Prostate gland (tissue), 2 donors: Measurements from ENCODE around the gene LRRC4B. TPM values are rescaled to one million over a fixed set of nuclear protein-coding genes. Genes with fewer than 3 reads are reported as not detected.

ENCODE experiments used
- DNase-seq: peaks from one replicate; pipeline ENCODE4 v3.0.0-alpha.2; 2019; ENCODE audit warnings: low spot score
- H3K27ac ChIP-seq, 2 donors: fragments of 200-600 bp; sonication (generic); 2 replicates each; pipeline ENCODE4 v1.5.1; 2017 to 2019
- H3K27me3 ChIP-seq: fragments of 200-600 bp; sonication (generic); replicated peaks from 2 replicates; pipeline ENCODE4 v1.5.1; 2019; ENCODE audit not compliant: insufficient read depth
- H3K36me3 ChIP-seq, 2 donors: fragments of 200-600 bp; sonication (generic); 1 replicate in 1 of 2; 2 replicates in 1 of 2; pipeline versions ENCODE4 v1.5.1 to v1.8.1; 2017 to 2019
- H3K4me1 ChIP-seq: fragments of 200-600 bp; sonication (generic); replicated peaks from 2 replicates; pipeline ENCODE4 v1.5.1; 2019
- H3K4me3 ChIP-seq, 2 donors: fragments of 200-600 bp; sonication (generic); 2 replicates each; pipeline ENCODE4 v1.5.1; 2017 to 2019
- H3K9me3 ChIP-seq: fragments of 200-600 bp; sonication (generic); 2 replicates; pipeline ENCODE4 v1.5.1; 2017
- POLR2A ChIP-seq: fragments of 450-650 bp; IDR thresholded peaks from one replicate; pipeline ENCODE4 v1.6.1; 2016; ENCODE audit warnings: antibody characterized with exemption, mild to moderate bottlenecking
- POLR2AphosphoS5 ChIP-seq: sonication (generic); formaldehyde crosslinking; IDR thresholded peaks from one replicate; pipeline ENCODE4 v1.6.1; 2017; ENCODE audit warnings: antibody characterized with exemption
- WGBS: methylation state at CpG from one replicate; pipeline ENCODE4 v1.1.5; 2018; 5-methylcytosine and 5-hydroxymethylcytosine counted together
- intact Hi-C: fragments of 100-400 bp; cut with DNase I; formaldehyde crosslinking; loops from one replicate; pipeline ENCODE4 v1.14.2; 2022
- total RNA-seq, 2 donors: library from RNA; depleted of rRNA; stranded (reverse); fragments of >200 nt; gene quantifications; one replicate each; pipeline ENCODE4 v1.1.0, GENCODE V29; 2016
- TF ChIP-seq, protein P1 (sequence below), 4 experiments: fragments of 200-600 bp in 2 of 4; fragments of 450-650 bp in 2 of 4; sonication (generic) in 2 of 4; IDR thresholded peaks; 1 replicate in 3 of 4; 2 replicates in 1 of 4; pipeline ENCODE4 v1.5.1; 2016 to 2019; ENCODE audit warnings: antibody characterized with exemption in 4 of 4, mild to moderate bottlenecking in 2 of 4, moderate library complexity in 2 of 4

LRRC4B gene
- total RNA-seq, 2 donors from 2014 or later = 5.6 to 7.9 TPM

DNA sequence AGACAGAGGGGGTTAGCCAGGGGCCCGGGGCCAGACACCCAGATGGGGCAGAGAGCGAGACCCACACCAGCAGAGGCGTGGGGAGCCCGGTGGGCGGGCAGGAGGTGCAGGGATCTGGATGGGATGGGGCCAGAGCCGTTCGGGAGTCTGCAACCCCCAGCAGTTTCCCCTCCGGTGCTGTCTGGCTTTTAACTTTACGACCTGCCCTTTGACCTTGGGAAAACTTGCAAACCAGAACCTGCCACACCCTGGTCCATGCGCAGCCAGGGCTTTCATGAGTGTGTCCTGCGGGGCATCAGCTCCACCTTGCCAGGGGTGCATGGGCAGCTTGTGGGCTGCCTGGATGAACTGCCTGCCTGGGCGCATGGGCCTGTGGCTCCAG lies 67.1 kb downstream of the LRRC4B start:
- Histone ChIP-seq H3K9me3 (no peaks in the 10 kb centered on the region), H3K27me3 (no peaks in the 10 kb centered on the region), H3K4me3 (no peak overlapping the region), H3K27ac (no peak overlapping the region), H3K4me1 (no peaks in the 10 kb centered on the region), H3K36me3 (no peaks in the 10 kb centered on the region)
- TF ChIP-seq POLR2A = no peak
- TF ChIP-seq, protein P1, sequence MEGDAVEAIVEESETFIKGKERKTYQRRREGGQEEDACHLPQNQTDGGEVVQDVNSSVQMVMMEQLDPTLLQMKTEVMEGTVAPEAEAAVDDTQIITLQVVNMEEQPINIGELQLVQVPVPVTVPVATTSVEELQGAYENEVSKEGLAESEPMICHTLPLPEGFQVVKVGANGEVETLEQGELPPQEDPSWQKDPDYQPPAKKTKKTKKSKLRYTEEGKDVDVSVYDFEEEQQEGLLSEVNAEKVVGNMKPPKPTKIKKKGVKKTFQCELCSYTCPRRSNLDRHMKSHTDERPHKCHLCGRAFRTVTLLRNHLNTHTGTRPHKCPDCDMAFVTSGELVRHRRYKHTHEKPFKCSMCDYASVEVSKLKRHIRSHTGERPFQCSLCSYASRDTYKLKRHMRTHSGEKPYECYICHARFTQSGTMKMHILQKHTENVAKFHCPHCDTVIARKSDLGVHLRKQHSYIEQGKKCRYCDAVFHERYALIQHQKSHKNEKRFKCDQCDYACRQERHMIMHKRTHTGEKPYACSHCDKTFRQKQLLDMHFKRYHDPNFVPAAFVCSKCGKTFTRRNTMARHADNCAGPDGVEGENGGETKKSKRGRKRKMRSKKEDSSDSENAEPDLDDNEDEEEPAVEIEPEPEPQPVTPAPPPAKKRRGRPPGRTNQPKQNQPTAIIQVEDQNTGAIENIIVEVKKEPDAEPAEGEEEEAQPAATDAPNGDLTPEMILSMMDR (IDR thresholded peaks at IDR 0.05) = no peak
- TF ChIP-seq POLR2AphosphoS5 = no peak
- intact Hi-C loops = no loop called here
- WGBS = 65% methylated on average over 12 of the region's 12 CpGs
- DNase-seq = no peak

DNA sequence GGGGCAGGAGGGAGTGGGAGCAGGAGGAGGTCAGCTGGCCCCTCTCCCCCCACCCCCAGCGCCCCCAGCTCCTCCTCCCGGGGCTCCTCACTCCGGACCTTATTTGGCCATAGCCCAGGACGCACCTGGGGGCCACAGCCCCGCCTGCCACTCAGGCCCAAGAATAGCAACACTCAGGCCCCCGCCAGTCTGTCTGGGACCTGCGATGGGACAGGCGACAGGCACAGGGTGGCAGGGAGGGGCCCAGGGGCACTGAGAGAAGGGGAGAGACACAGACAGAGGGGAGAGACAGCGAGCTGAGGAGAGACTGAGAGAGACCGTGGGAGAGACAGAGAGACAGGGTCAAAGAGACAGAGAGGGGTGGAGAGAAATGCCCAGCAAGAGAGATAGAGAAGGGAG lies 67.5 kb downstream of the LRRC4B start:
- H3K4me3 ChIP-seq = no peak overlapping the region
- intact Hi-C loops = no loop called here
- DNase-seq = no peak
- H3K27me3 ChIP-seq = no peaks in the 10 kb centered on the region
- no peaks in the 10 kb centered on the region for H3K36me3 ChIP-seq
- 61% methylated on average over 9 of the region's 10 CpGs for WGBS
- no peaks in the 10 kb centered on the region for H3K4me1 ChIP-seq
- H3K9me3 ChIP-seq = no peaks in the 10 kb centered on the region
- TF ChIP-seq POLR2A = no peak
- TF ChIP-seq, protein P1 (IDR thresholded peaks at IDR 0.05) = no peak
- no peak for TF ChIP-seq POLR2AphosphoS5
- no peak overlapping the region for H3K27ac ChIP-seq

DNA sequence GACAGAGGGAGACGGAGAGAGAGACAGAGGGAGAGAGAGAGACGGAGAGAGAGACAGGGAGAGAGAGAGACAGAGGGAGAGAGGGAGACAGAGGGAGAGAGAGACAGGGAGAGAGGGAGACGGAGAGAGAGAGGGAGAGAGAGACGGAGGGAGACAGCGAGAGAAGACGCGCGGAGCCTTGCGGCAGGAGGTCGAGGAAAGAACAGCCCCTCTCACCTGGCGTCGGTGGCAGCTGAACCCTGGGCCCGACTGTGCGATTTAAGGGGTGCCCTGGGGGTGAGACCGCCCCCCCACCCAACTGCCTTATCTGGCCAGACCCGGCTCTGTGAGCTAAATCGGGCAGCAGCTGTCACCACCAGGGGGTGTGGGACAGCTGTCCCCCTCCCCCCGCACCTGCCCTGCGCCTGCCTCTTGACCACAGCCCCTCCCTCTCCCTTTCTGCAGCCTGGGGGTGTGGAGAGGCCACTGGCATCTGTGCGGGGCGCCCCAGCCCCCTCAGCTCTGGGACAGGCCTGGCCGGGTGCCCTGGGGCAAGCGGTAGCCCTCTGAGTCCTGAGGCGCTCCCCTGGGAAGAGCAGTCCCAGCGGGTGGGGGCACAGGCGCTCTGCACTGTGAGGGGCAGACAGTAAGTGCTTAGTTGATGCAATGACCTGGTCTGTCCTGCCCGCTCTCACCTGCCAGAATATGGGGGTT lies 68.0 kb downstream of the LRRC4B start:
- no peak overlapping the region for H3K27ac ChIP-seq
- H3K4me3 ChIP-seq = no peak overlapping the region
- intact Hi-C loops = no loop called here
- H3K36me3 ChIP-seq = no peaks in the 10 kb centered on the region
- WGBS = 45% methylated on average over 25 of the region's 27 CpGs
- no peak for TF ChIP-seq POLR2A
- no peaks in the 10 kb centered on the region for H3K9me3 ChIP-seq
- H3K4me1 ChIP-seq = no peaks in the 10 kb centered on the region
- DNase-seq = no peak
- H3K27me3 ChIP-seq = no peaks in the 10 kb centered on the region

DNA sequence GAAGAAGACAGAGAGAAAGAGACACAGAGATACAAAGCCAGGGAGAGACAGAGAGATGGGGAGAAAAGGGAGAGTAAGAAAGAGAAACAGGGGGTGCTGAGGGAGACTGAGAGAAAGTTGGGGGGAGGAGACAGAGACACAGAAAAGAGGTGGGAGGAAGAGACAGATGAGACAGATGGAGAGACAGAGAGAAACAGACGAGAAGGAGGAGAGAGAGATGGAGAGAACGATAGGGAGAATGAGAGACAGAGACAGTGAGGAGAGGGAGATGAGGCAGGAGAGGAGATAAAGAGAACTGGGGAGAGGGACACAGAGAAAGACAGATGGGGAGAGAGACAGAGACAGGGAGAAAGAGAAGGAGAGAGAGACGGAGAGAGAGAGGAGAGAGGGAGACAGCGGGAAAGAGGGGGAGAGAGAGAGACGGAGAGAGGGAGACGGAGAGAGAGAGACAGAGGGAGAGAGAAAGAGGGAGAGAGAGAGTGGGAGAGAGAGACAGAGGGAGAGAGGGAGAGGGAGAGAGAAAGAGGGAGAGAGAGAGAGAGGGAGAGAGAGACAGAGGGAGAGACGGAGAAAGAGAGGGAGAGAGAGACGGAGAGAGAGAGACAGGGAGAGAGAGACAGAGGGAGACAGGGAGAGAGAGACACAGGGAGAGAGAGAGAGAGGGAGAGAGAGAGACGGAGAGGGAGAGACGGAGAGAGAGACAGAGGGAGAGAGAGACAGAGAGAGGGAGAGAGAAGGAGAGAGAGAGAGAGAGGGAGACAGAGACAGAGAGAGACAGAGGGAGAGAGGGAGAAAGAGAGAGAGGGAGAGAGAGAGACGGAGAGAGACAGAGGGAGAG lies 69.8 kb downstream of the LRRC4B start:
- DNase-seq = no peak
- H3K27me3 ChIP-seq = no peaks in the 10 kb centered on the region
- no peaks in the 10 kb centered on the region for H3K4me1 ChIP-seq
- intact Hi-C loops = no loop called here
- 81% methylated on average over 11 of the region's 11 CpGs for WGBS
- no peak overlapping the region for H3K4me3 ChIP-seq
- no peak overlapping the region for H3K27ac ChIP-seq
- TF ChIP-seq, protein P1 (IDR thresholded peaks at IDR 0.05) = no peak
- TF ChIP-seq POLR2AphosphoS5 (no peak), POLR2A (no peak)
- H3K36me3 ChIP-seq = no peaks in the 10 kb centered on the region
- H3K9me3 ChIP-seq = no peaks in the 10 kb centered on the region

DNA sequence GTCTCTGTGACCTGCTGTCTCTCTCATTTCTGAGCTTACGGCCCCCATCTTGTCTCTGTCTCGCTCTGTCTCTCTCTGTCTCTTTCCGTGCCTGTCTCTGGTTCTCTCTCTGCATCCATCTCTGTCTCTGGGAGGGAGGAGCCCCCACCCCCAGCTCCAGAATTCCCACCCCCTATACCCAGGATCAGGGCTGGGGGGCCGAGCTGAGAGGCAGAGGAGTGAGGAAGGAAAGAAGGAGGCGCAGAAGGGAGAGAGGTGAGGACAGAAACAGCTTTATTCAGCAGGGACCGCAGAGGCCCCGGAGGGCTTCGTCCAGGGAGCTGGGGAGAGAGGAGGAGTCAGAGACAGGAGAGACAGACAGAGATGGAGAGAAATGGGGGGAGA lies 71.2 kb downstream of the LRRC4B start:
- Histone ChIP-seq H3K27ac (no peak overlapping the region), H3K36me3 (no peaks in the 10 kb centered on the region), H3K4me3 (no peak overlapping the region), H3K4me1 (no peaks in the 10 kb centered on the region), H3K9me3 (no peaks in the 10 kb centered on the region), H3K27me3 (no peaks in the 10 kb centered on the region)
- TF ChIP-seq POLR2A (no peak), POLR2AphosphoS5 (no peak)
- TF ChIP-seq, protein P1 (IDR thresholded peaks at IDR 0.05) = no peak
- 73% methylated on average over 8 of the region's 8 CpGs for WGBS
- intact Hi-C loops = no loop called here
- DNase-seq = no peak
